HepG2 (cell line): ENCODE data around the gene CAMSAP1. TPM values are rescaled to one million over a fixed set of nuclear protein-coding genes. Genes with fewer than 3 reads are reported as not detected.

Source experiments
- ATAC-seq: fragments of 200-7000 bp; cut with Tn5 transposase; 3 replicates; pipeline ENCODE4 v1.9.1; 2020; ENCODE audit warnings: mild to moderate bottlenecking, moderate library complexity
- BruUV-seq: library from RNA; stranded (reverse); fragments of 400-500 nt; replicated peaks from 2 replicates; lab custom pipeline; 2021; lab: Mats Ljungman, UMichigan
- CTCF ChIA-PET: fragments of 300-600 bp; formaldehyde crosslinking; extraction: SDS; loops from one replicate; lab custom pipeline; 2021; ENCODE audit warnings: low total read pairs, inconsistent platforms, low intra/inter-chr PET ratio; lab: Yijun Ruan, JAX
- POLR2A ChIA-PET: fragments of 350-600 bp; sonication (Branson Sonifier 250); formaldehyde crosslinking; loops from one replicate; lab custom pipeline; 2020; ENCODE audit warnings: antibody characterized with exemption, inconsistent platforms; lab: Yijun Ruan, JAX
- DNase-seq: peaks from one replicate; pipeline ENCODE4 v3.0.0-alpha.2; 2015; ENCODE audit warnings: low spot score
- FAIRE-seq: peaks from 3 replicates; lab custom pipeline; 2011; peaks lifted over from hg19 to GRCh38; lab: Jason Lieb, UNC
- H2AFZ ChIP-seq: one replicate; pipeline ENCODE4 v1.6.1; 2011; ENCODE audit warnings: low read length, inconsistent platforms
- H3K27ac ChIP-seq: fragments of 300-600 bp; 3 replicates; pipeline ENCODE4 v1.8.0; 2011; ENCODE audit warnings: mixed run types, mild to moderate bottlenecking, mixed read lengths, low read length, inconsistent platforms; ENCODE audit not compliant: insufficient read depth; ENCODE audit errors: extremely low read length
- H3K27me3 ChIP-seq, 2 experiments: fragments of 200-600 bp in 1 of 2; 2 replicates in 1 of 2; 3 replicates in 1 of 2; pipeline versions ENCODE4 v1.6.0 to v1.8.0; 2011; ENCODE audit warnings: low read length in 2 of 2, mild to moderate bottlenecking in 2 of 2, moderate library complexity in 2 of 2, inconsistent platforms in 1 of 2; ENCODE audit not compliant: insufficient read depth in 2 of 2, control insufficient read depth in 1 of 2
- H3K36me3 ChIP-seq, 2 experiments: fragments of 200-600 bp in 1 of 2; replicated peaks in 1 of 2; 2 replicates in 1 of 2; 3 replicates in 1 of 2; pipeline versions ENCODE4 v1.5.1 to v1.8.0; 2011; ENCODE audit warnings: low read length in 2 of 2, inconsistent platforms in 1 of 2; ENCODE audit not compliant: insufficient read depth in 2 of 2, control insufficient read depth in 1 of 2
- H3K4me1 ChIP-seq: 2 replicates; pipeline ENCODE4 v1.5.1; 2012; ENCODE audit warnings: low read length, inconsistent platforms; ENCODE audit not compliant: insufficient read depth
- H3K4me2 ChIP-seq: 2 replicates; pipeline ENCODE4 v1.6.0; 2011; ENCODE audit warnings: low read depth, low read length, inconsistent platforms
- H3K4me3 ChIP-seq, 3 experiments: fragments of 200-600 bp in 1 of 3; sonication (generic), shearing (Covaris generic) in 1 of 3; replicated peaks in 1 of 3; 2 replicates each; pipeline ENCODE4 v1.5.1; 2011 to 2016; ENCODE audit warnings: low read length in 3 of 3, inconsistent platforms in 2 of 3, low read depth in 2 of 3, mild to moderate bottlenecking in 2 of 3, control low read depth in 1 of 3, mixed read lengths in 1 of 3; ENCODE audit not compliant: insufficient read depth in 1 of 3
- H3K79me2 ChIP-seq: one replicate; pipeline ENCODE4 v1.6.1; 2011; ENCODE audit warnings: low read length, inconsistent platforms; ENCODE audit not compliant: insufficient read depth
- H3K9ac ChIP-seq: 2 replicates; pipeline ENCODE4 v1.6.0; 2011; ENCODE audit warnings: mild to moderate bottlenecking, low read depth, low read length, inconsistent platforms; ENCODE audit not compliant: insufficient read depth
- H3K9me3 ChIP-seq: 2 replicates; pipeline ENCODE4 v1.5.1; 2012; ENCODE audit warnings: mild to moderate bottlenecking, low read length
- H4K20me1 ChIP-seq: 2 replicates; pipeline ENCODE4 v1.6.0; 2011; ENCODE audit warnings: inconsistent platforms, mild to moderate bottlenecking, low read length, moderate library complexity; ENCODE audit not compliant: insufficient read depth
- BHLHE40 ChIP-seq: IDR thresholded peaks from 2 replicates; pipeline ENCODE4 v1.6.1; 2011; ENCODE audit warnings: low read length, improper control_type of control experiment
- GZF1 ChIP-seq: sonication (generic); formaldehyde crosslinking; IDR thresholded peaks from 2 replicates; pipeline ENCODE4 v1.5.1; 2020; ENCODE audit warnings: mild to moderate bottlenecking, missing genetic modification reagents
- IKZF5 ChIP-seq: IDR thresholded peaks from 2 replicates; pipeline ENCODE4 v1.6.1; 2018; ENCODE audit warnings: missing genetic modification reagents, mild to moderate bottlenecking, missing compliant biosample characterization
- NKX3-1 ChIP-seq: sonication (generic); formaldehyde crosslinking; IDR thresholded peaks from 2 replicates; pipeline ENCODE4 v1.5.0; 2020; ENCODE audit warnings: missing genetic modification reagents
- SMAD9 ChIP-seq: sonication (generic); formaldehyde crosslinking; IDR thresholded peaks from 2 replicates; pipeline ENCODE4 v1.5.1; 2020; ENCODE audit warnings: mild to moderate bottlenecking, missing genetic modification reagents
- TOE1 ChIP-seq: sonication (generic); formaldehyde crosslinking; IDR thresholded peaks from 2 replicates; pipeline ENCODE4 v1.4.0; 2020; ENCODE audit warnings: mild to moderate bottlenecking, missing genetic modification reagents
- ZBTB26 ChIP-seq: IDR thresholded peaks from 2 replicates; pipeline ENCODE4 v1.6.1; 2016; ENCODE audit warnings: missing compliant biosample characterization, missing genetic modification reagents, borderline replicate concordance
- ZNF138 ChIP-seq: sonication (generic); formaldehyde crosslinking; IDR thresholded peaks from 2 replicates; pipeline ENCODE4 v1.5.0; 2020; ENCODE audit warnings: mild to moderate bottlenecking, low read depth, missing genetic modification reagents
- ZNF160 ChIP-seq: sonication (generic); formaldehyde crosslinking; IDR thresholded peaks from 2 replicates; pipeline ENCODE4 v1.8.0; 2022; ENCODE audit warnings: mild to moderate bottlenecking, inconsistent platforms, missing genetic modification reagents
- ZNF292 ChIP-seq: sonication (generic); formaldehyde crosslinking; IDR thresholded peaks from 2 replicates; pipeline ENCODE4 v1.8.1; 2022; ENCODE audit warnings: mild to moderate bottlenecking, low read depth, missing genetic modification reagents, borderline replicate concordance
- ZNF446 ChIP-seq: sonication (generic); formaldehyde crosslinking; IDR thresholded peaks from 2 replicates; pipeline ENCODE4 v1.5.0; 2020; ENCODE audit warnings: mild to moderate bottlenecking, missing genetic modification reagents
- ZNF782 ChIP-seq: sonication (generic); formaldehyde crosslinking; IDR thresholded peaks from 2 replicates; pipeline ENCODE4 v1.4.0; 2020; ENCODE audit warnings: missing genetic modification reagents, mild to moderate bottlenecking, borderline replicate concordance
- ZSCAN31 ChIP-seq: sonication (generic); formaldehyde crosslinking; IDR thresholded peaks from 2 replicates; pipeline ENCODE4 v1.5.0; 2020; ENCODE audit warnings: low read depth, mild to moderate bottlenecking, missing genetic modification reagents
- WGBS: methylation state at CpG from one replicate; pipeline ENCODE4 v1.1.6; 2017; ENCODE audit warnings: low lambda C conversion rate; 5-methylcytosine and 5-hydroxymethylcytosine counted together
- in situ Hi-C: cut with HindIII; loops from 2 replicates; pipeline ENCODE4 v1.10.0; 2017; ENCODE audit warnings: low pct_unique_long_range_greater_than_20kb; ENCODE audit not compliant: extremely low pct_ligation_motif_present
- intact Hi-C: fragments of 100-400 bp; cut with micrococcal nuclease; formaldehyde crosslinking; loops from one replicate; pipeline ENCODE4 v1.10.0; 2022; ENCODE audit not compliant: unreplicated experiment
- polyA plus RNA-seq, 8 experiments: library from polyadenylated mRNA; depleted of rRNA in 3 of 8; stranded (reverse) in 7 of 8; unstranded in 1 of 8; fragments of >200 nt; fragmentation: Illumina TruSeq in 4 of 8; extraction: Trizol in 4 of 8; gene quantifications; 2 replicates each; pipeline versions ENCODE4 v1.2.1 to v1.2.3, GENCODE V29; 2011 to 2016; ENCODE audit warnings: low read depth in 4 of 8, missing spikeins in 1 of 8, mixed read lengths in 1 of 8; ENCODE audit not compliant: insufficient read depth in 1 of 8
- total RNA-seq, 5 experiments: library from RNA; depleted of rRNA; stranded (reverse); fragments of >200 nt; fragmentation: Illumina TruSeq; extraction: Trizol; gene quantifications; 2 replicates each; pipeline ENCODE4 v1.2.3, GENCODE V29; 2016; ENCODE audit warnings: low read depth in 1 of 5
- TF ChIP-seq, protein P1 (sequence below): sonication (generic); formaldehyde crosslinking; IDR thresholded peaks from 2 replicates; pipeline ENCODE4 v1.4.0; 2020; ENCODE audit warnings: missing genetic modification reagents
- TF ChIP-seq, protein P2 (sequence below): sonication (generic); formaldehyde crosslinking; IDR thresholded peaks from 2 replicates; pipeline ENCODE4 v1.4.0; 2020; ENCODE audit warnings: missing genetic modification reagents, low read depth, mild to moderate bottlenecking, borderline replicate concordance
- TF ChIP-seq, protein P3 (sequence below): sonication (generic); formaldehyde crosslinking; IDR thresholded peaks from 2 replicates; pipeline ENCODE4 v1.4.0; 2020; ENCODE audit warnings: mild to moderate bottlenecking, missing genetic modification reagents, borderline replicate concordance

The CAMSAP1 gene
- total and polyA plus RNA-seq, 2 of the 13 experiments (the other 11 are each of a cell fraction or from before 2014, with no cell fraction given) = 3.8 to 12.4 TPM

DNA sequence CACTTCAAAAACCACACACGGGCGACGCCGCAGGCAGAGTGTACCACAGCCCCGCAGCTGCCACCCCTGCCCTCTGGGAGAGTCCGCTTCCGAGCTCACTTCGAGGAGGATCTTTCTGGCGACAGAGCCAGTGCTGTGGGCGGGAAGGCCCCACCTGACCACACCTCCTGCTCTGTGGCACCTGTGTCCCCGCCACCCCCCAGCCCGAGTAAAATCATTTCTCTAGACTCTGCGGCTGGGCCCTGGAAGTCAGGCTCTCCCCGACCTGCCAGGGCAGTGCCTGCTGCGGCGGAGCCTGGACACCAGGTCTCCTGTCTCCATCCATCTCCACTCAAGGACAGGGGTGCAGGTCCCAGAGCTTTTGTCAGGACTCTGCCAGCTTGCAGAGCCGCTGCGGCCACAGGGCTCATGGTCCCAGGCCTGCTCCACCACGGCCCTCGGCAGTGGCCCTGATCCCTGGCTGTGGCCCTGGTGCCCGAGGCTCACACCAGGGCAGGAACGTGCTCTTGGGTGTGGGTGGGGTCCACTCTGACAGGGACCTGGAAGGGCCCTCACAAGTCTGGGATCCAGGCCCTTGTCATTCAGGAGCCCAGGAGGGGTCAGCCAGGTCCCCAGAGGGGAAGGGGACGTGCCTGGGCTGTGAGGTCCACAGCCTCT is 20.9 kb upstream of the CAMSAP1 start:
- Histone ChIP-seq H3K4me3 (no peak overlapping the region), H3K79me2 (no peaks in the 10 kb centered on the region), H3K4me2 (no peak overlapping the region), H2AFZ (no peak overlapping the region), H3K9ac (no peak overlapping the region), H3K27ac (no peak overlapping the region), H3K4me1 (no peaks in the 10 kb centered on the region), H3K27me3 (no peaks in the 10 kb centered on the region), H4K20me1 (no peaks in the 10 kb centered on the region), H3K9me3 (no peaks in the 10 kb centered on the region), H3K36me3 (peaks cover 4 to 8% of the 10 kb centered on the region in 2 experiments; a peak in 4 of 5 replicates)
- no TSS peak for BruUV-seq
- WGBS = 95% methylated on average over 10 of the region's 23 CpGs
- intact Hi-C loops = no loop called here
- in situ Hi-C loops = no loop called here
- ChIA-PET CTCF (no interaction called here), POLR2A (no interaction called here)
- DNase-seq (no peak), ATAC-seq (no peak), FAIRE-seq (no peak)
- TF ChIP-seq NKX3-1 (no peak), ZNF446 (CRISPR knock-in tag) (no peak), ZSCAN31 (CRISPR knock-in tag) (no peak), BHLHE40 (no peak), IKZF5 (CRISPR knock-in tag) (no peak), ZBTB26 (CRISPR knock-in tag) (no peak), TOE1 (no peak), ZNF160 (no peak), SMAD9 (CRISPR knock-in tag) (no peak), ZNF138 (CRISPR knock-in tag) (no peak), GZF1 (CRISPR knock-in tag) (no peak), ZNF292 (CRISPR knock-in tag) (no peak), ZNF782 (no peak)
- TF ChIP-seq, protein P1, sequence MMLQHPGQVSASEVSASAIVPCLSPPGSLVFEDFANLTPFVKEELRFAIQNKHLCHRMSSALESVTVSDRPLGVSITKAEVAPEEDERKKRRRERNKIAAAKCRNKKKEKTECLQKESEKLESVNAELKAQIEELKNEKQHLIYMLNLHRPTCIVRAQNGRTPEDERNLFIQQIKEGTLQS = no peak
- TF ChIP-seq, protein P2, sequence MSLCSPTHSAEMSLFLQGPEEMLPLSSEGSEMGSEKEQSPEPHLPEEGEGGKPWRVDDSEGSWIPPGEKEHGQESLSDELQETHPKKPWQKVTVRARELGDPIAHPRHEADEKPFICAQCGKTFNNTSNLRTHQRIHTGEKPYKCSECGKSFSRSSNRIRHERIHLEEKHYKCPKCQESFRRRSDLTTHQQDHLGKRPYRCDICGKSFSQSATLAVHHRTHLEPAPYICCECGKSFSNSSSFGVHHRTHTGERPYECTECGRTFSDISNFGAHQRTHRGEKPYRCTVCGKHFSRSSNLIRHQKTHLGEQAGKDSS (CRISPR knock-in tag) = no peak
- TF ChIP-seq, protein P3, sequence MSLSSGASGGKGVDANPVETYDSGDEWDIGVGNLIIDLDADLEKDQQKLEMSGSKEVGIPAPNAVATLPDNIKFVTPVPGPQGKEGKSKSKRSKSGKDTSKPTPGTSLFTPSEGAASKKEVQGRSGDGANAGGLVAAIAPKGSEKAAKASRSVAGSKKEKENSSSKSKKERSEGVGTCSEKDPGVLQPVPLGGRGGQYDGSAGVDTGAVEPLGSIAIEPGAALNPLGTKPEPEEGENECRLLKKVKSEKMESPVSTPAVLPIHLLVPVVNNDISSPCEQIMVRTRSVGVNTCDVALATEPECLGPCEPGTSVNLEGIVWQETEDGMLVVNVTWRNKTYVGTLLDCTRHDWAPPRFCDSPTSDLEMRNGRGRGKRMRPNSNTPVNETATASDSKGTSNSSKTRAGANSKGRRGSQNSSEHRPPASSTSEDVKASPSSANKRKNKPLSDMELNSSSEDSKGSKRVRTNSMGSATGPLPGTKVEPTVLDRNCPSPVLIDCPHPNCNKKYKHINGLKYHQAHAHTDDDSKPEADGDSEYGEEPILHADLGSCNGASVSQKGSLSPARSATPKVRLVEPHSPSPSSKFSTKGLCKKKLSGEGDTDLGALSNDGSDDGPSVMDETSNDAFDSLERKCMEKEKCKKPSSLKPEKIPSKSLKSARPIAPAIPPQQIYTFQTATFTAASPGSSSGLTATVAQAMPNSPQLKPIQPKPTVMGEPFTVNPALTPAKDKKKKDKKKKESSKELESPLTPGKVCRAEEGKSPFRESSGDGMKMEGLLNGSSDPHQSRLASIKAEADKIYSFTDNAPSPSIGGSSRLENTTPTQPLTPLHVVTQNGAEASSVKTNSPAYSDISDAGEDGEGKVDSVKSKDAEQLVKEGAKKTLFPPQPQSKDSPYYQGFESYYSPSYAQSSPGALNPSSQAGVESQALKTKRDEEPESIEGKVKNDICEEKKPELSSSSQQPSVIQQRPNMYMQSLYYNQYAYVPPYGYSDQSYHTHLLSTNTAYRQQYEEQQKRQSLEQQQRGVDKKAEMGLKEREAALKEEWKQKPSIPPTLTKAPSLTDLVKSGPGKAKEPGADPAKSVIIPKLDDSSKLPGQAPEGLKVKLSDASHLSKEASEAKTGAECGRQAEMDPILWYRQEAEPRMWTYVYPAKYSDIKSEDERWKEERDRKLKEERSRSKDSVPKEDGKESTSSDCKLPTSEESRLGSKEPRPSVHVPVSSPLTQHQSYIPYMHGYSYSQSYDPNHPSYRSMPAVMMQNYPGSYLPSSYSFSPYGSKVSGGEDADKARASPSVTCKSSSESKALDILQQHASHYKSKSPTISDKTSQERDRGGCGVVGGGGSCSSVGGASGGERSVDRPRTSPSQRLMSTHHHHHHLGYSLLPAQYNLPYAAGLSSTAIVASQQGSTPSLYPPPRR = no peak
